Measurements from ENCODE around the gene DYNLT5. TPM values are rescaled to one million over a fixed set of nuclear protein-coding genes. Genes with fewer than 3 reads are reported as not detected.

DYNLT5 gene
- total RNA-seq, 2 experiments from 2014 or later = not detected

DNA sequence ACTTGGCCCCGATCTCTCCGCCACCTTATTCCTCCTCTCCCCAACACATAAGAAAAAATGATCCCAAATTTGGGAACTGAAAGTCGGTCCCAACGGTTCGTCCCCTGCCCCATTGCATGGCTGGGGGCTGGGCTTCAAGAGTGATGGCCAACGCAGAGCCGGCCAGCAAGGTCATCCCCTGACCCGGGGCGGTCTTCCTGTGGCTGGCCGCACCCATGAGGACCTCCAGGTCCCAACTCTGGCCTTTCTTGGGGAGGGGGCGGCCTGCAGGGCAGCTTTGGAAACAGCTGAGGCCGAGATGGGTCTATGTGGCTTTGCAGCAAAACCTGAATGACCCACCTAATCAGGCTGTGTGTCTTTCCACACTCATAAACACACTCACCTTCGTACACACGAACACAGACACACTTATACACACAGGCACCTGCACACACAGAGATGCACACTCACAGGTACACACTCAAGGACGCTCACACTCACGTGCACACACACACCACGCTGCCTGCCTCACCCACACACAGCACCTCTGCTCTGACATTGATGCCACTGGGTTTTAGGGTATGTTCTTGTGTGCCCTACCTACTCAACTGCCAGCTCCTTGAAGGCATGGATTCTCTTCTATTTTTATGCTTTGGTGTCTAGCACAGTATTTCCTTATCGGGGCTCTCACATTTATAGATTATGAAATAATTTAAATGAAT lies 562 bp downstream of the DYNLT5 start:
- Mint-ChIP-seq H3K4me3 (peak overlapping the region; percentile 43), H3K4me1 (ENCODE audit: low read depth) (peaks cover 13% of the 10 kb centered on the region), H3K9me3 (ENCODE audit: insufficient read depth) (no peaks in the 10 kb centered on the region), H3K36me3 (ENCODE audit: low read depth) (no peaks in the 10 kb centered on the region), H3K27ac (no peak overlapping the region), H3K27me3 (ENCODE audit: low read depth) (peaks cover 40% of the 10 kb centered on the region)
- DNase-seq = no peak
- ChIA-PET POLR2A (no interaction called here), CTCF (interaction anchor here (0.6 to 2.1 kb wide), 2 partner anchors 13 to 391 kb away, joined by 3 to 6 read pairs; no protein-coding TSS in a partner anchor)
- ATAC-seq = no peak

GRCh38 chr1:66757722-66758240 lies 5.5 kb downstream of the DYNLT5 start:
- ChIA-PET CTCF (interaction anchor here (0.6 to 2.1 kb wide), 4 partner anchors 32 to 391 kb away, joined by 3 to 8 read pairs (median 6); no protein-coding TSS in a partner anchor), POLR2A (interaction anchor here (0.7 kb wide), 1 partner anchor 173 kb away, joined by 5 read pairs; no protein-coding TSS in a partner anchor)
- no peak for ATAC-seq
- no peak for DNase-seq
- Mint-ChIP-seq H3K27me3 (ENCODE audit: low read depth) (peaks cover 25% of the 10 kb centered on the region), H3K36me3 (ENCODE audit: low read depth) (no peaks in the 10 kb centered on the region), H3K4me3 (no peak overlapping the region), H3K27ac (no peak overlapping the region), H3K4me1 (ENCODE audit: low read depth) (peaks cover 2% of the 10 kb centered on the region), H3K9me3 (ENCODE audit: insufficient read depth) (no peaks in the 10 kb centered on the region)

DNA sequence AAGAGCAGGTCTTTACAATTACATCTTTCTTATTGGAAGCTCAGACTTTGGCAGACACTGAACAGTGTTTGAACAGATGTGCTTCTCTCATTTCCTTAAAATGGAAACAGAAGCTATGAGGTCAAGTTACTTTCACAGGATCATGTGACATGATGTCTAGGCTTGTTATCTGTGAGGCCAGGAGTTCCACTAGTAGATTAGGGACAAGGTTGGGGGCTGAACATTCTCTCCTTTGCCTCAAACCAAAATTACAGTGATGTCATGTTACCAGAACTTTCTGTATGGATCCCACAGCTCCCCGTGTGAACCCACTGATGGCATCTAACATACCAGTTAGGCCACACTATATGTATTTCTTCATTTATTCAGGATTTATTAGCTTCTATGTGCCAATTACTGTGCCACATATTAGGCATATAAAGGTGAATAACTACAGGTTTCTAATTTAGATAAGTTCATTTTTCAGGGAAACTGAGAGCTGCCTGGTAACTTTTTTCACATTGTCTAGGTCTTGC lies 6.0 kb downstream of the DYNLT5 start:
- ATAC-seq = no peak
- H3K4me1 Mint-ChIP-seq (ENCODE audit: low read depth) = no peaks in the 10 kb centered on the region
- H3K36me3 Mint-ChIP-seq (ENCODE audit: low read depth) = no peaks in the 10 kb centered on the region
- H3K27ac Mint-ChIP-seq = no peak overlapping the region
- no peak overlapping the region for H3K4me3 Mint-ChIP-seq
- H3K27me3 Mint-ChIP-seq (ENCODE audit: low read depth) = peaks cover 21% of the 10 kb centered on the region
- ChIA-PET CTCF (interaction anchor here (0.6 to 2.1 kb wide), 4 partner anchors 32 to 391 kb away, joined by 3 to 8 read pairs (median 6); no protein-coding TSS in a partner anchor), POLR2A (interaction anchor here (0.7 kb wide), 1 partner anchor 172 kb away, joined by 5 read pairs; no protein-coding TSS in a partner anchor)
- DNase-seq = no peak
- H3K9me3 Mint-ChIP-seq (ENCODE audit: insufficient read depth) = no peaks in the 10 kb centered on the region

- Mint-ChIP-seq H3K36me3 (ENCODE audit: low read depth) (no peaks in the 10 kb centered on the region), H3K4me3 (no peak overlapping the region), H3K27me3 (ENCODE audit: low read depth) (peaks cover 21% of the 10 kb centered on the region), H3K9me3 (ENCODE audit: insufficient read depth) (no peaks in the 10 kb centered on the region), H3K27ac (no peak overlapping the region), H3K4me1 (ENCODE audit: low read depth) (peaks cover 3% of the 10 kb centered on the region)
- ChIA-PET POLR2A (no interaction called here), CTCF (no interaction called here)
- no peak for ATAC-seq
- DNase-seq = no peak
Observed at GRCh38 chr1:66760506-66760905, 8.2 kb downstream of the DYNLT5 start.

DNA sequence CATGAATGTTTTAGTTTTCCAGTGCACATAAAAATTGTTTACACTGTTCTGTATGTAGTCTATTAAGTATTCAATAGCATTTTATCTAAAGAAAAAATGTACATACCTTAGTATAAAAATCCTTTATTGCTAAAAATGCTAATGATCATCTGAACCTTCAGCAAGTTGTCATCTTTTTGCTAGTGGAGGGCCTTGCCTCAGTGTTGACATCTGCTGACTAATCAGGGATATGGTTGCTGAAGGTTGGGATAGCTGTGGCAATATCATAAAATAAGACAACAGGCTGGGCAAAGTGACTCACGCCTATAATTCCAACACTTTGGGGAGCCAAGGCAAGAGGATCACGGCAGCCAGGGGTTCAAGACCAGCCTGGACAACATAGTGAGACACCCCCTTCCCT lies 9.0 kb downstream of the DYNLT5 start:
- DNase-seq (no peak), ATAC-seq (no peak)
- ChIA-PET POLR2A (no interaction called here), CTCF (no interaction called here)
- Mint-ChIP-seq H3K36me3 (ENCODE audit: low read depth) (no peaks in the 10 kb centered on the region), H3K9me3 (ENCODE audit: insufficient read depth) (no peaks in the 10 kb centered on the region), H3K27me3 (ENCODE audit: low read depth) (peaks cover 19% of the 10 kb centered on the region), H3K27ac (no peak overlapping the region), H3K4me1 (ENCODE audit: low read depth) (peaks cover 3% of the 10 kb centered on the region), H3K4me3 (no peak overlapping the region)

DNA sequence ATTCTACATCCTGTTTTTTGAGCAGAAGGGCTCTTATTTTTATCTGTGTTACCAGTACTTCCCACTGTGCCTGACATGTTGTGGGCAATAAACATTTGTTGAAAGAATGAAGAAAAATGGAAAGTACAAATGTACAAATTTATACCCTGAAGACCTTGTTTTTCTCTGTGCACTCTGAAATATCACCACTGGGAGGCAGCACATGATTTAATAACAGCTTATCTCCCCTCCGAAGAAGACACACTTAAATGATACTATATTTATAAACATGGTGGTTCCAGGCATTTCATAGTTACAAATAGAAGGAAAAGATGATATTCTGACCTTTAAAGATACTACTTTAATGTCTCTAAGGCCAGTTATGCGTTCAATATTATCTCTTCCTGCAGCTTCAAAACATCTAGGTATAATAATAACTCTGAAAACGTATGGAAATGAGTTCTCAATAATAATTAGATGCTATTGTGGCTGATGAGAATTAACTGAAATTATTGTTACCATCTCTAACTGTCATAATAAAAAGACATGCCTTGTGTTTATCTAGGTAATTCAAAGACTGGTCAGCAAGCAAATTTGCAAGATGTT lies 12.8 kb downstream of the DYNLT5 start:
- ChIA-PET CTCF (interaction anchor here (0.8 to 4.1 kb wide), 13 partner anchors 11 to 460 kb away, joined by 3 to 23 read pairs (median 5); partner anchors contain the start of genes DNAI4 and MIER1), POLR2A (no interaction called here)
- peaks cover 18% of the 10 kb centered on the region for H3K4me1 Mint-ChIP-seq (ENCODE audit: low read depth)
- no peak overlapping the region for H3K4me3 Mint-ChIP-seq
- H3K27ac Mint-ChIP-seq = no peak overlapping the region
- H3K27me3 Mint-ChIP-seq (ENCODE audit: low read depth) = peaks cover 5% of the 10 kb centered on the region
- ATAC-seq (peak; percentile 63), DNase-seq (peak; percentile 72)
- H3K36me3 Mint-ChIP-seq (ENCODE audit: low read depth) = no peaks in the 10 kb centered on the region
- no peaks in the 10 kb centered on the region for H3K9me3 Mint-ChIP-seq (ENCODE audit: insufficient read depth)

DNA sequence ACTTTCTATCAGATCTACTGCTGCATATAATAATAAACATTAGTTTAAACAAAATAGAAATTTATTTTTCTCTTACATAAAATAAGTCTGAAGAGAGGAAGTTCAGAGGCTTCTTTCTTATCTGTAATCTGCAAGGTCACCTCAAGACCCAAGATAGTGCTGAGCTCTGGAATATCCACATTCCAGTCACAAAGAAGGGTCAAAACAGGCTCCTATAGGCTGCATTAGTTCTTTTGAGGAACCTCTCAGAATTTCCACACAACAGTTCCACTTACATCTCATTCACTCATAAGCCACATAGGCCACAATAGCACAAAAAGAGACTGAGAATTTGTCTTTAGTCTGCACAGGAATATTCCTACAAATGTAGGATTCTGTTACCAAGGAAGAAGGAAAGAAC lies 15.4 kb downstream of the DYNLT5 start:
- peaks cover 25% of the 10 kb centered on the region for H3K4me1 Mint-ChIP-seq (ENCODE audit: low read depth)
- H3K27me3 Mint-ChIP-seq (ENCODE audit: low read depth) = no peaks in the 10 kb centered on the region
- no peak overlapping the region for H3K27ac Mint-ChIP-seq
- H3K9me3 Mint-ChIP-seq (ENCODE audit: insufficient read depth) = no peaks in the 10 kb centered on the region
- H3K36me3 Mint-ChIP-seq (ENCODE audit: low read depth) = no peaks in the 10 kb centered on the region
- ChIA-PET POLR2A (interaction anchor here (0.6 kb wide), 1 partner anchor 1056 kb away, joined by 3 read pairs; no protein-coding TSS in a partner anchor), CTCF (interaction anchor here (1.1 to 4.1 kb wide), 2 partner anchors 41 to 229 kb away, joined by 3 to 18 read pairs; no protein-coding TSS in a partner anchor)
- ATAC-seq (no peak), DNase-seq (no peak)
- no peak overlapping the region for H3K4me3 Mint-ChIP-seq

DNA sequence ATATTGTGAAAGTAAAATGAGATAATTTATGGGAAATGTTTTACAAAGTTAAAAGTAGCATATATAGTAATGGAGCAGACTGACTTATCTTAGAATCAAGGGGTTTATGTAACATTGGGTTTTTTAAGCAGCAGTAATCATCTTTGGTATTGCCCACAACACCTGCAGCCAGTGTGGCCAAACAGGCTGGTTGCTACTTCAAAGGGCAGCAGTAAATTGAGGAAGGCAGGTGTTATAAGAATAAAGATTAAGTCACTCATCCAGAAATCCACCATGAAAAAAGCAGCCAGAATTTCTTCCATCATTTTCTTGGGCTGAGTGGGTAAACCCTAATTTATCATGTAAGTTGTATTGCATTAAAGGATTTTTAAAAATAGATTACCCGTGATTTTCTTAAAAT lies 16.7 kb downstream of the DYNLT5 start:
- ATAC-seq (no peak), DNase-seq (no peak)
- H3K36me3 Mint-ChIP-seq (ENCODE audit: low read depth) = no peaks in the 10 kb centered on the region
- peaks cover 25% of the 10 kb centered on the region for H3K4me1 Mint-ChIP-seq (ENCODE audit: low read depth)
- ChIA-PET CTCF (interaction anchor here (1.3 kb wide), 1 partner anchor 444 kb away, joined by 6 read pairs; no protein-coding TSS in a partner anchor), POLR2A (no interaction called here)
- no peak overlapping the region for H3K27ac Mint-ChIP-seq
- H3K4me3 Mint-ChIP-seq = no peak overlapping the region
- H3K27me3 Mint-ChIP-seq (ENCODE audit: low read depth) = no peaks in the 10 kb centered on the region
- H3K9me3 Mint-ChIP-seq (ENCODE audit: insufficient read depth) = no peaks in the 10 kb centered on the region

- ATAC-seq (peak; percentile 82), DNase-seq (peak; percentile 33)
- CTCF ChIA-PET = interaction anchor here (1.3 kb wide), 1 partner anchor 444 kb away, joined by 6 read pairs; no protein-coding TSS in a partner anchor
- POLR2A ChIA-PET = interaction anchor here (0.7 kb wide), 1 partner anchor 31 kb away, joined by 4 read pairs; no protein-coding TSS in a partner anchor
- Mint-ChIP-seq H3K36me3 (ENCODE audit: low read depth) (no peaks in the 10 kb centered on the region), H3K27ac (peak overlapping the region; percentile 53), H3K27me3 (ENCODE audit: low read depth) (no peaks in the 10 kb centered on the region), H3K9me3 (ENCODE audit: insufficient read depth) (no peaks in the 10 kb centered on the region), H3K4me3 (peak overlapping the region; percentile 64), H3K4me1 (ENCODE audit: low read depth) (peaks cover 25% of the 10 kb centered on the region)
Observed at GRCh38 chr1:66769512-66770229, 17.4 kb downstream of the DYNLT5 start.

DNA sequence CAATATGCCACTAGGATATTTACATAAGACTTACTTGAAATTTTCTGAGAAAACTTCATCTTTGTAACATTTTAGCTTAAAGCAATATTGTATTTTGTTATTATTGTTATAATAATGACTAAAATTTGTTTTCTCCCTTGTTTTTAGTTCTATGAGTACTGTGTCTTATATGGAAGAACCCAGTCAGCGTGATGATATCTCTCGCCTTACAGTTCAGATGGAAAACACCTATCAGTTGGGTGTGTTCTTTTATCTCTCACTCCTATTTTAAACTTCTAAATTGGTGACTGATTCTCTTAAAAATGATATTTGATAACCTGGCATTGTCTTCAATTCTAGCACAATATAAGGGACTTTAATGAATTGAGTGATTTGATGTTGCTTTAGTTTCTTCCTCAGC lies 18.0 kb downstream of the DYNLT5 start:
- Mint-ChIP-seq H3K27ac (peak overlapping the region; percentile 53), H3K9me3 (ENCODE audit: insufficient read depth) (no peaks in the 10 kb centered on the region), H3K27me3 (ENCODE audit: low read depth) (no peaks in the 10 kb centered on the region), H3K36me3 (ENCODE audit: low read depth) (no peaks in the 10 kb centered on the region), H3K4me3 (peak overlapping the region; percentile 64), H3K4me1 (ENCODE audit: low read depth) (peaks cover 22% of the 10 kb centered on the region)
- DNase-seq (no peak), ATAC-seq (no peak)
- ChIA-PET CTCF (interaction anchor here (1.3 kb wide), 1 partner anchor 443 kb away, joined by 6 read pairs; no protein-coding TSS in a partner anchor), POLR2A (interaction anchor here (0.7 kb wide), 1 partner anchor 31 kb away, joined by 4 read pairs; no protein-coding TSS in a partner anchor)

DNA sequence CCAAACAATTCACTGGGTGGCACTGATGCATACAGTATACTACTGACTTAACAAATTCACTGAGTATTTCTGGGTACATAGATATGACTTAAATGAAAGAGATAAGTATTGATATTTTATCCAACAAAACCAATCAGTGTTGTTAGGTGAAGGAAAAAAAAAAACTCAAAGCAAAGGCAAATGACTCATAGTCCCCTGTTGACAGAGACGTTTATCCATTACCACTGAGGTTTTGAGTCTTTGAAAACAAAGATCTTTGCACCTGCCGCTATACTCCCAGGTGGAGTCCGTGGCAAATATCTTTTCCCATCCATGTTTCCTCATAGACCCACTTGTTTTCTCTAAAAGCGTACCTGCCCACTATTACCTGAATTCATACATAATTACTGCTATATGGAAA lies 18.4 kb downstream of the DYNLT5 start:
- peaks cover 22% of the 10 kb centered on the region for H3K4me1 Mint-ChIP-seq (ENCODE audit: low read depth)
- DNase-seq = no peak
- no peaks in the 10 kb centered on the region for H3K9me3 Mint-ChIP-seq (ENCODE audit: insufficient read depth)
- no peak overlapping the region for H3K4me3 Mint-ChIP-seq
- no peaks in the 10 kb centered on the region for H3K36me3 Mint-ChIP-seq (ENCODE audit: low read depth)
- ATAC-seq = no peak
- H3K27me3 Mint-ChIP-seq (ENCODE audit: low read depth) = no peaks in the 10 kb centered on the region
- CTCF ChIA-PET = no interaction called here
- H3K27ac Mint-ChIP-seq = no peak overlapping the region
- POLR2A ChIA-PET = interaction anchor here (0.6 kb wide), 1 partner anchor 41 kb away, joined by 3 read pairs; no protein-coding TSS in a partner anchor
